WI38 (cell line): ENCODE results near the gene PDHB.
"Not testable (repeated sequence)": the region's sequence is repeated elsewhere in the genome, so short reads cannot be mapped to it uniquely, and the experiment has no call there.

Source experiments
- H3K4me3 ChIP-seq: 2 replicates; pipeline ENCODE4 v1.5.1; 2011; ENCODE audit warnings: low read depth, mild to moderate bottlenecking, control low read depth, low read length
- CTCF ChIP-seq: IDR thresholded peaks from 2 replicates; pipeline ENCODE4 v1.5.1; 2012; ENCODE audit warnings: low read depth, mild to moderate bottlenecking, control low read depth, low read length

The PDHB gene

GRCh38 chr3:58463181-58463941 is 29.7 kb upstream of the PDHB start:
- peak; percentile 88 for TF ChIP-seq CTCF
- H3K4me3 ChIP-seq: no peak overlapping the region

GRCh38 chr3:58462829-58463180 is 29.2 kb upstream of the PDHB start:
- no peak overlapping the region for H3K4me3 ChIP-seq
- TF ChIP-seq CTCF: no peak

GRCh38 chr3:58459160-58459559 is 25.5 kb upstream of the PDHB start:
- H3K4me3 ChIP-seq: no peak overlapping the region
- no peak for TF ChIP-seq CTCF

- TF ChIP-seq CTCF: no peak
- H3K4me3 ChIP-seq: no peak overlapping the region
Measured at GRCh38 chr3:58452176-58452575, 18.5 kb upstream of the PDHB start.

GRCh38 chr3:58441514-58442450 is 8.2 kb upstream of the PDHB start:
- no peak for TF ChIP-seq CTCF
- H3K4me3 ChIP-seq: no peak overlapping the region

- H3K4me3 ChIP-seq: not testable (repeated sequence)
Measured at GRCh38 chr3:58440996-58441355, 7.3 kb upstream of the PDHB start.

- not testable (repeated sequence) for H3K4me3 ChIP-seq
Measured at GRCh38 chr3:58437276-58437675, 3.6 kb upstream of the PDHB start.

GRCh38 chr3:58434990-58435389 is 1.4 kb upstream of the PDHB start:
- H3K4me3 ChIP-seq: no peak overlapping the region
- no peak for TF ChIP-seq CTCF
